GM23338 (cell line): ENCODE results near the gene TLR6. TPM values are rescaled to one million over a fixed set of nuclear protein-coding genes. Genes with fewer than 3 reads are reported as not detected.

Experiments used
- ATAC-seq: fragments of 200-7000 bp; cut with Tn5 transposase; 3 replicates; pipeline ENCODE4 v1.9.1; 2020
- DNase-seq: peaks from one replicate; pipeline ENCODE4 v3.0.0-alpha.2; 2015; ENCODE audit warnings: low spot score
- H2AFZ ChIP-seq: fragments of 200-600 bp; sonication (generic); 2 replicates; pipeline ENCODE4 v1.8.0; 2016; ENCODE audit warnings: antibody characterized with exemption, mild to moderate bottlenecking, moderate library complexity
- H3F3A ChIP-seq: fragments of 200-600 bp; sonication (generic); replicated peaks from 2 replicates; pipeline ENCODE4 v1.8.0; 2017; ENCODE audit warnings: antibody characterized with exemption, mixed run types, low read depth
- H3K27ac ChIP-seq: fragments of 200-600 bp; sonication (generic); 2 replicates; pipeline ENCODE4 v1.6.1; 2016; ENCODE audit warnings: low read depth
- H3K27me3 ChIP-seq: fragments of 200-600 bp; sonication (generic); 2 replicates; pipeline ENCODE4 v1.8.0; 2016; ENCODE audit warnings: mild to moderate bottlenecking, mixed run types, moderate library complexity; ENCODE audit not compliant: insufficient read depth
- H3K36me3 ChIP-seq: fragments of 200-600 bp; sonication (generic); 2 replicates; pipeline ENCODE4 v1.8.0; 2016; ENCODE audit warnings: mild to moderate bottlenecking; ENCODE audit not compliant: insufficient read depth
- H3K4me1 ChIP-seq: fragments of 200-600 bp; sonication (generic); 2 replicates; pipeline ENCODE4 v1.8.0; 2016; ENCODE audit warnings: mild to moderate bottlenecking, moderate library complexity; ENCODE audit not compliant: insufficient read depth
- H3K4me2 ChIP-seq: fragments of 200-600 bp; sonication (generic); 2 replicates; pipeline ENCODE4 v1.7.1; 2017; ENCODE audit warnings: mixed run types
- H3K4me3 ChIP-seq: fragments of 200-600 bp; sonication (generic); 2 replicates; pipeline ENCODE4 v1.6.1; 2016; ENCODE audit warnings: mixed run types
- H3K79me2 ChIP-seq: fragments of 200-600 bp; sonication (generic); replicated peaks from 2 replicates; pipeline ENCODE4 v1.8.0; 2017; ENCODE audit warnings: mild to moderate bottlenecking; ENCODE audit not compliant: insufficient read depth
- H3K9me2 ChIP-seq: fragments of 200-600 bp; sonication (generic); 2 replicates; pipeline ENCODE4 v1.8.0; 2017; ENCODE audit not compliant: insufficient read depth
- H4K20me1 ChIP-seq: fragments of 200-600 bp; sonication (generic); replicated peaks from 2 replicates; pipeline ENCODE4 v1.8.0; 2017; ENCODE audit warnings: mild to moderate bottlenecking; ENCODE audit not compliant: insufficient read depth
- H3K27ac Mint-ChIP-seq: 2 replicates; pipeline ENCODE4 v1.8.0; 2020; ENCODE audit warnings: inconsistent platforms, mild to moderate bottlenecking, moderate library complexity, mixed read lengths
- H3K27me3 Mint-ChIP-seq: 3 replicates; pipeline ENCODE4 v1.8.0; 2022; ENCODE audit warnings: low read depth, mild to moderate bottlenecking, moderate library complexity, mixed read lengths, inconsistent platforms; ENCODE audit not compliant: insufficient read depth, poor library complexity
- H3K36me3 Mint-ChIP-seq: 3 replicates; pipeline ENCODE4 v1.8.0; 2021; ENCODE audit warnings: low read depth, mild to moderate bottlenecking, inconsistent platforms, moderate library complexity, mixed read lengths
- H3K4me1 Mint-ChIP-seq: 3 replicates; pipeline ENCODE4 v1.8.0; 2020; ENCODE audit warnings: mild to moderate bottlenecking, inconsistent platforms, mixed read lengths
- H3K4me3 Mint-ChIP-seq: 3 replicates; pipeline ENCODE4 v1.8.0; 2021; ENCODE audit warnings: moderate library complexity, mild to moderate bottlenecking, inconsistent platforms, mixed read lengths
- H3K9me3 Mint-ChIP-seq: 3 replicates; pipeline ENCODE4 v1.8.0; 2020; ENCODE audit warnings: moderate library complexity, mild to moderate bottlenecking, inconsistent platforms, mixed read lengths
- CTCF ChIP-seq, 2 experiments: fragments of 200-600 bp in 1 of 2; sonication (generic) in 1 of 2; conservative IDR thresholded peaks; 2 replicates each; pipeline versions ENCODE4 v1.5.1 to v1.6.1; 2016 to 2017; ENCODE audit warnings: antibody characterized with exemption in 2 of 2, low read depth in 2 of 2, mild to moderate bottlenecking in 2 of 2, moderate library complexity in 1 of 2
- ETS1 ChIP-seq: IDR thresholded peaks from 2 replicates; pipeline ENCODE4 v1.6.1; 2016; ENCODE audit warnings: antibody characterized with exemption
- JUNB ChIP-seq: IDR thresholded peaks from one replicate; pipeline ENCODE4 v1.6.1; 2016; ENCODE audit warnings: antibody characterized with exemption; ENCODE audit not compliant: unreplicated experiment
- REST ChIP-seq: IDR thresholded peaks from one replicate; pipeline ENCODE4 v1.6.1; 2018; ENCODE audit warnings: antibody characterized with exemption; ENCODE audit not compliant: unreplicated experiment
- STAT1 ChIP-seq: IDR thresholded peaks from one replicate; pipeline ENCODE4 v1.6.1; 2016; ENCODE audit warnings: antibody characterized with exemption; ENCODE audit not compliant: unreplicated experiment
- ZNF114 ChIP-seq: fragments of 250-450 bp; sonication (Bioruptor Pico); IDR thresholded peaks from 2 replicates; pipeline ENCODE4 v1.5.0; 2020; ENCODE audit warnings: mild to moderate bottlenecking, moderate library complexity
- ZNF331 ChIP-seq: fragments of 250-450 bp; sonication (Bioruptor Pico); IDR thresholded peaks from 2 replicates; pipeline ENCODE4 v1.5.0; 2020; ENCODE audit warnings: low read depth, mild to moderate bottlenecking, moderate library complexity
- long read RNA-seq: library from polyadenylated mRNA; unstranded; transcript quantifications from one replicate; pipeline ENCODE4 v2.0.0, GENCODE V29; 2020; ENCODE audit not compliant: unreplicated experiment
- polyA plus RNA-seq: library from polyadenylated mRNA; unstranded; fragments of >200 nt; fragmentation: Nextera tagmentation; extraction: Ambion mirVana; gene quantifications from 2 replicates; pipeline ENCODE4 v1.2.1, GENCODE V29; 2016
- total RNA-seq: library from RNA; depleted of rRNA; stranded (reverse); fragments of >200 nt; shearing (Covaris generic); gene quantifications from 2 replicates; pipeline ENCODE4 v1.2.3, GENCODE V29; 2014; rRNA removed

Gene TLR6
- total RNA-seq (0.14 TPM in 1 of 2 replicates, not detected in the other), polyA plus RNA-seq (not detected in 2 replicates)
- long read RNA-seq: 0 reads

GRCh38 chr4:38856524-38857337, at the start of gene TLR6:
TSS of gene TLR6 (minus strand) at chr4:38856817. CDS start at chr4:38829473, 27,344 bp downstream.
- no peak within 1 kb of the TSS; the same call in 1 of the 2 replicates for H3K27ac ChIP-seq
- peak within 1 kb of the TSS; percentile 76; the same call in 1 of the 2 replicates for H2AFZ ChIP-seq
- H3K4me3 Mint-ChIP-seq: no peak within 1 kb of the TSS
- no peaks in the 10 kb centered on the region for H3K36me3 Mint-ChIP-seq
- no peaks in the 10 kb centered on the region for H3K9me2 ChIP-seq
- TF ChIP-seq CTCF (conservative IDR thresholded peaks at IDR 0.05; ENCODE audit: low read depth in 2 of 2): peak; percentile 64 to 84
- TF ChIP-seq ETS1: no peak
- no peak for TF ChIP-seq STAT1
- H3K79me2 ChIP-seq: no peaks in the 10 kb centered on the region
- no peaks in the 10 kb centered on the region for H3K36me3 ChIP-seq
- H3K4me1 ChIP-seq: 0 out of 2 replicates have a peak, but pooled peaks cover 4% of the 10 kb centered on the region
- peak; percentile 88 for DNase-seq
- H3F3A ChIP-seq: no peaks in the 10 kb centered on the region
- H3K27me3 ChIP-seq: no peaks in the 10 kb centered on the region
- no peak within 1 kb of the TSS for H3K4me2 ChIP-seq
- no peak within 1 kb of the TSS for H3K4me3 ChIP-seq
- peaks cover 8% of the 10 kb centered on the region for H3K27me3 Mint-ChIP-seq
- H3K9me3 Mint-ChIP-seq: peaks cover 4% of the 10 kb centered on the region; the same call in 1 of the 3 replicates
- no peaks in the 10 kb centered on the region for H4K20me1 ChIP-seq
- H3K27ac Mint-ChIP-seq: peak within 1 kb of the TSS; percentile 91
- peak; percentile 53 for ATAC-seq
- H3K4me1 Mint-ChIP-seq: peaks cover 17% of the 10 kb centered on the region

- H3K4me2 ChIP-seq: no peak overlapping the region
- H3K27ac ChIP-seq: no peak overlapping the region
- no peaks in the 10 kb centered on the region for H3K27me3 ChIP-seq
- H4K20me1 ChIP-seq: no peaks in the 10 kb centered on the region; the same call in 1 of the 2 replicates
- Mint-ChIP-seq H3K9me3 (no peaks in the 10 kb centered on the region), H3K36me3 (no peaks in the 10 kb centered on the region; the same call in 2 of the 3 replicates), H3K4me3 (no peak overlapping the region), H3K4me1 (peaks cover 5% of the 10 kb centered on the region; the same call in 2 of the 3 replicates), H3K27me3 (peaks cover 11% of the 10 kb centered on the region), H3K27ac (no peak overlapping the region)
- H3K9me2 ChIP-seq: no peaks in the 10 kb centered on the region
- DNase-seq: no peak
- ATAC-seq: no peak
- H3F3A ChIP-seq: no peaks in the 10 kb centered on the region
- H3K4me3 ChIP-seq: no peak overlapping the region
- H2AFZ ChIP-seq: no peak overlapping the region
- H3K79me2 ChIP-seq: no peaks in the 10 kb centered on the region
- H3K36me3 ChIP-seq: no peaks in the 10 kb centered on the region
- peaks cover 5% of the 10 kb centered on the region for H3K4me1 ChIP-seq
- no peak for TF ChIP-seq ZNF331
- TF ChIP-seq JUNB: no peak
- TF ChIP-seq ETS1: no peak
- TF ChIP-seq ZNF114 (CRISPR knock-in tag): no peak
- TF ChIP-seq REST: no peak
Observed at GRCh38 chr4:38905652-38906385, 49.2 kb upstream of the TLR6 start.
